Loucy (cell line): ENCODE measurements around the gene STK32C.

Experiments
- EZH2phosphoT487 ChIP-seq: fragments of 200-600 bp; IDR thresholded peaks from 2 replicates; pipeline ENCODE4 v1.6.1; 2018; ENCODE audit warnings: antibody characterized with exemption, mild to moderate bottlenecking, moderate library complexity, borderline replicate concordance
- TF ChIP-seq, protein P1 (sequence below): fragments of 200-600 bp; sonication (generic); conservative IDR thresholded peaks from 2 replicates; pipeline ENCODE4 v1.5.1; 2014; ENCODE audit warnings: mild to moderate bottlenecking, antibody characterized with exemption, low read length

GRCh38 chr10:132212816-132213215, 94.9 kb downstream of the STK32C start:
- TF ChIP-seq, protein P1, sequence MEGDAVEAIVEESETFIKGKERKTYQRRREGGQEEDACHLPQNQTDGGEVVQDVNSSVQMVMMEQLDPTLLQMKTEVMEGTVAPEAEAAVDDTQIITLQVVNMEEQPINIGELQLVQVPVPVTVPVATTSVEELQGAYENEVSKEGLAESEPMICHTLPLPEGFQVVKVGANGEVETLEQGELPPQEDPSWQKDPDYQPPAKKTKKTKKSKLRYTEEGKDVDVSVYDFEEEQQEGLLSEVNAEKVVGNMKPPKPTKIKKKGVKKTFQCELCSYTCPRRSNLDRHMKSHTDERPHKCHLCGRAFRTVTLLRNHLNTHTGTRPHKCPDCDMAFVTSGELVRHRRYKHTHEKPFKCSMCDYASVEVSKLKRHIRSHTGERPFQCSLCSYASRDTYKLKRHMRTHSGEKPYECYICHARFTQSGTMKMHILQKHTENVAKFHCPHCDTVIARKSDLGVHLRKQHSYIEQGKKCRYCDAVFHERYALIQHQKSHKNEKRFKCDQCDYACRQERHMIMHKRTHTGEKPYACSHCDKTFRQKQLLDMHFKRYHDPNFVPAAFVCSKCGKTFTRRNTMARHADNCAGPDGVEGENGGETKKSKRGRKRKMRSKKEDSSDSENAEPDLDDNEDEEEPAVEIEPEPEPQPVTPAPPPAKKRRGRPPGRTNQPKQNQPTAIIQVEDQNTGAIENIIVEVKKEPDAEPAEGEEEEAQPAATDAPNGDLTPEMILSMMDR: no peak
- TF ChIP-seq EZH2phosphoT487: no peak
